HG02852 (cell line): Measurements from ENCODE around the gene CHD6.

Experiments used
- ATAC-seq: cut with Tn5 transposase; IDR thresholded peaks from one replicate; pipeline ENCODE4 v1.9.1; 2021; ENCODE audit warnings: mild to moderate bottlenecking, moderate library complexity; ENCODE audit not compliant: unreplicated experiment

The CHD6 gene

GRCh38 chr20:41376349-41376748 is 241.8 kb downstream of the CHD6 start:
- no peak for ATAC-seq

- no peak for ATAC-seq
These were observed 242.3 kb downstream of the CHD6 start for GRCh38 chr20:41375846-41376245.

- no peak for ATAC-seq
These were observed 244.0 kb downstream of the CHD6 start for GRCh38 chr20:41373931-41374920.

GRCh38 chr20:41373251-41373783 is 244.9 kb downstream of the CHD6 start:
- ATAC-seq = no peak

- no peak for ATAC-seq
These were observed 246.8 kb downstream of the CHD6 start for GRCh38 chr20:41371371-41371770.

- no peak for ATAC-seq
These were observed 248.0 kb downstream of the CHD6 start for GRCh38 chr20:41370176-41370575.

GRCh38 chr20:41369673-41370072 is 248.5 kb downstream of the CHD6 start:
- no peak for ATAC-seq

- ATAC-seq = no peak
These were observed 250.2 kb downstream of the CHD6 start for GRCh38 chr20:41367956-41368355.

- ATAC-seq = no peak
These were observed 250.8 kb downstream of the CHD6 start for GRCh38 chr20:41367393-41367695.

GRCh38 chr20:41366546-41367392 is 251.4 kb downstream of the CHD6 start, which contains the start of gene EMILIN3:
Gene EMILIN3 (minus strand): TSS chr20:41366818. CDS start chr20:41366634, 184 bp downstream.
- ATAC-seq = no peak

- ATAC-seq = no peak
These were observed 252.2 kb downstream of the CHD6 start for GRCh38 chr20:41365777-41366545.

- no peak for ATAC-seq
These were observed 253.0 kb downstream of the CHD6 start for GRCh38 chr20:41364967-41365765.

- no peak for ATAC-seq
These were observed 253.8 kb downstream of the CHD6 start for GRCh38 chr20:41364236-41364855.

GRCh38 chr20:41363601-41364000 is 254.6 kb downstream of the CHD6 start:
- no peak for ATAC-seq

GRCh38 chr20:41362748-41363140 is 255.4 kb downstream of the CHD6 start:
- no peak for ATAC-seq

- no peak for ATAC-seq
These were observed 256.1 kb downstream of the CHD6 start for GRCh38 chr20:41361757-41362747.

GRCh38 chr20:41360831-41361756 is 257.1 kb downstream of the CHD6 start:
- no peak for ATAC-seq
